ENCODE measurements around the gene ZNF425.
"Not testable (repeated sequence)": the region's sequence is repeated elsewhere in the genome, so short reads cannot be mapped to it uniquely, and the experiment has no call there.

The ZNF425 gene

DNA sequence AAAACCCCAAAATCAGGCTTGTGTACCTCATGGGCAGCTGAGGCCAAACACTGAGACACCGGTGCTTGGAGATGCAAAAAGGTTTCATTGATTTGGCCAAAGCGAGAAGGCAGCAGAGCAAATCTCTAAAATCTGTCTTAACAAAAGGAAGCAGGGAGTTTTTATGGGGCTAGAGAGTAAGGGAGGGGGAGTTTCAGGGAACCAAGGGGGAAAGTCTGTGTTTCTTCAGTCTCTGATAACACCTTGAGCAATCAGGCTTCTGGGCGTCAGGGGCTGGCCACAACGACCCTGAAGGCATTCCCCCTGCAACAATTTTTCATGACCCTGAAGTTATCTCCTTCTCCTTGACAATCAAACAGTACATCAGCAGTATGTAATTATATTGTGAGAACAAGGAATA lies 32.9 kb downstream of the ZNF425 start:
- Histone ChIP-seq H3K27me3 (ENCODE audit: insufficient read depth, poor library complexity, severe bottlenecking) (no peaks in the 10 kb centered on the region), H3K4me3 (replicated peaks; ENCODE audit: insufficient read depth, low read length) (no peak overlapping the region), H3K27ac (replicated peaks) (no peak overlapping the region)
- DNase-seq (ENCODE audit: low read depth in 1 of 2, low spot score in 1 of 2) = no peak
- TF ChIP-seq, protein P1, sequence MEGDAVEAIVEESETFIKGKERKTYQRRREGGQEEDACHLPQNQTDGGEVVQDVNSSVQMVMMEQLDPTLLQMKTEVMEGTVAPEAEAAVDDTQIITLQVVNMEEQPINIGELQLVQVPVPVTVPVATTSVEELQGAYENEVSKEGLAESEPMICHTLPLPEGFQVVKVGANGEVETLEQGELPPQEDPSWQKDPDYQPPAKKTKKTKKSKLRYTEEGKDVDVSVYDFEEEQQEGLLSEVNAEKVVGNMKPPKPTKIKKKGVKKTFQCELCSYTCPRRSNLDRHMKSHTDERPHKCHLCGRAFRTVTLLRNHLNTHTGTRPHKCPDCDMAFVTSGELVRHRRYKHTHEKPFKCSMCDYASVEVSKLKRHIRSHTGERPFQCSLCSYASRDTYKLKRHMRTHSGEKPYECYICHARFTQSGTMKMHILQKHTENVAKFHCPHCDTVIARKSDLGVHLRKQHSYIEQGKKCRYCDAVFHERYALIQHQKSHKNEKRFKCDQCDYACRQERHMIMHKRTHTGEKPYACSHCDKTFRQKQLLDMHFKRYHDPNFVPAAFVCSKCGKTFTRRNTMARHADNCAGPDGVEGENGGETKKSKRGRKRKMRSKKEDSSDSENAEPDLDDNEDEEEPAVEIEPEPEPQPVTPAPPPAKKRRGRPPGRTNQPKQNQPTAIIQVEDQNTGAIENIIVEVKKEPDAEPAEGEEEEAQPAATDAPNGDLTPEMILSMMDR (IDR thresholded peaks at IDR 0.05; ENCODE audit: insufficient read depth, low read length) = no peak
- TF ChIP-seq GABPA (IDR thresholded peaks at IDR 0.05; ENCODE audit: low read depth) (no peak), POLR2AphosphoS5 (IDR thresholded peaks at IDR 0.05; ENCODE audit: low read depth) (no peak), SPI1 (IDR thresholded peaks at IDR 0.05; ENCODE audit: borderline replicate concordance, low read depth) (no peak)
- TF ChIP-seq, protein P2, sequence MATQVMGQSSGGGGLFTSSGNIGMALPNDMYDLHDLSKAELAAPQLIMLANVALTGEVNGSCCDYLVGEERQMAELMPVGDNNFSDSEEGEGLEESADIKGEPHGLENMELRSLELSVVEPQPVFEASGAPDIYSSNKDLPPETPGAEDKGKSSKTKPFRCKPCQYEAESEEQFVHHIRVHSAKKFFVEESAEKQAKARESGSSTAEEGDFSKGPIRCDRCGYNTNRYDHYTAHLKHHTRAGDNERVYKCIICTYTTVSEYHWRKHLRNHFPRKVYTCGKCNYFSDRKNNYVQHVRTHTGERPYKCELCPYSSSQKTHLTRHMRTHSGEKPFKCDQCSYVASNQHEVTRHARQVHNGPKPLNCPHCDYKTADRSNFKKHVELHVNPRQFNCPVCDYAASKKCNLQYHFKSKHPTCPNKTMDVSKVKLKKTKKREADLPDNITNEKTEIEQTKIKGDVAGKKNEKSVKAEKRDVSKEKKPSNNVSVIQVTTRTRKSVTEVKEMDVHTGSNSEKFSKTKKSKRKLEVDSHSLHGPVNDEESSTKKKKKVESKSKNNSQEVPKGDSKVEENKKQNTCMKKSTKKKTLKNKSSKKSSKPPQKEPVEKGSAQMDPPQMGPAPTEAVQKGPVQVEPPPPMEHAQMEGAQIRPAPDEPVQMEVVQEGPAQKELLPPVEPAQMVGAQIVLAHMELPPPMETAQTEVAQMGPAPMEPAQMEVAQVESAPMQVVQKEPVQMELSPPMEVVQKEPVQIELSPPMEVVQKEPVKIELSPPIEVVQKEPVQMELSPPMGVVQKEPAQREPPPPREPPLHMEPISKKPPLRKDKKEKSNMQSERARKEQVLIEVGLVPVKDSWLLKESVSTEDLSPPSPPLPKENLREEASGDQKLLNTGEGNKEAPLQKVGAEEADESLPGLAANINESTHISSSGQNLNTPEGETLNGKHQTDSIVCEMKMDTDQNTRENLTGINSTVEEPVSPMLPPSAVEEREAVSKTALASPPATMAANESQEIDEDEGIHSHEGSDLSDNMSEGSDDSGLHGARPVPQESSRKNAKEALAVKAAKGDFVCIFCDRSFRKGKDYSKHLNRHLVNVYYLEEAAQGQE (IDR thresholded peaks at IDR 0.05; ENCODE audit: insufficient replicate concordance, low read depth) = no peak

DNA sequence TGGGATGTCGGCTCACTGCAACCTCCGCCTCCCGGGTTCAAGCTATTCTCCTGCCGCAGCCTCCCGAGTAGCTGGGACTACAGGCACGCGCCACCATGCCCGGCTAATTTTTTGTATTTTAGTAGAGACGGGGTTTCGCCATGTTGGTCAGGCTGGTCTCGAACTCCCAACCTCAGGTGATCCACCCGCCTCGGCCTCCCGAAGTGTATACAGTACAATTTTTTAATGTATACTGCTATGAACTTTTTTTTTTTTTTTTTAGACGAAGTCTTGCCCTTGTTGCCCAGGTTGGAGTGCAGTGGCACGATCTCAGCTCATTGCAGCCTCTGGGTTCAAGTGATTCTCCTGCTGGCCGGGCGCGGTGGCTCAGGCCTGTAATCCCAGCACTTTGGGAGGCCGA lies 33.9 kb downstream of the ZNF425 start:
- H3K27me3 ChIP-seq (ENCODE audit: insufficient read depth, poor library complexity, severe bottlenecking); H3K4me3 ChIP-seq (replicated peaks; ENCODE audit: insufficient read depth, low read length); H3K27ac ChIP-seq (replicated peaks); DNase-seq (ENCODE audit: low read depth in 1 of 2, low spot score in 1 of 2): not testable (repeated sequence)

DNA sequence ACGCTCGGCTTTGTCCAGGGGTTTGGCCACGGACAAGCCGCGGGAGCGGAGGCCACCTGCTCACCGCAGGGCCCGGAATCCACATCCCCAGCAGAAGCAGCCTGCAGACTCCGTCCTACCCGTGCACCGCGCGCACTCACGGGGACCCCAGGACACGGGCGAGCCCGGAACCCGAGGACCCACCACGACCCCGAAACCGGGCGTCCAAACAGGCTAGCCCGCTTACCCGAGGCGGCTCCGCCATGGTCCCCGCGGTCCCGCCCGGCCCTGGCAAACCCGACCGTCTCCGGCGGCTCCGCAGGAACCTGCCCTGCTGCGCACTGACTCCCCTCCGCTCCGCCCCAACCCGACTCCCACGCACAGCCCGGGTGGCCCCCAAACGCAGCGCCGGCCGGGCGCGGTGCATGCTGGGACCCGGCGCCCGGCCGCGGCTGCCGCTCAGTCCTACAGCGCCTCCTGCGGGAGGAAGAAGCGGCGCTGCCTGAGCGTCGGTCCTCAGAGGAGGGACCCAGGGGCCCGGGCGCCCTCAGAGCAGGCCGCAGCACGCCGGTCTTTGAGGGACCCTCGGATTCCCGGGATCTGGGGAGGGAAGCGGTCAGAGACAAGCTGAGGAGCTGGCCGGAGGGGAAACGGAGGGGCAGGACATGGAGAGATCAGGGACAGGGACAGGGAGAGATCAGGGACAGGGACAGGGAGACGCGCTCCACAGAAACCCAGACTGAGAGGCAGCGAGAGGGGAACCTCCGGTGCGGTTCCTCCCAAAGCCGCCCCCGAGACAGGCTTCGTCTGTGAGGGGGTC lies 35.5 kb downstream of the ZNF425 start, which contains the start of gene ZNF786:
Gene ZNF786 (minus strand): TSS at position 322 of the 799 bp plus-strand sequence. CDS start 78 bp downstream, at position 244.
- peak; percentile 84 to 86 for DNase-seq (ENCODE audit: low read depth in 1 of 2, low spot score in 1 of 2)
- no peaks in the 10 kb centered on the region for H3K27me3 ChIP-seq (ENCODE audit: insufficient read depth, poor library complexity, severe bottlenecking)
- TF ChIP-seq SPI1 (IDR thresholded peaks at IDR 0.05; ENCODE audit: borderline replicate concordance, low read depth) = no peak
- TF ChIP-seq, protein P2 (IDR thresholded peaks at IDR 0.05; ENCODE audit: insufficient replicate concordance, low read depth) = peak; percentile 7
- TF ChIP-seq, protein P1 (IDR thresholded peaks at IDR 0.05; ENCODE audit: insufficient read depth, low read length) = peak; percentile 49
- TF ChIP-seq POLR2AphosphoS5 (IDR thresholded peaks at IDR 0.05; ENCODE audit: low read depth) = peak; percentile 83
- TF ChIP-seq GABPA (IDR thresholded peaks at IDR 0.05; ENCODE audit: low read depth) = no peak
- peak within 1 kb of the TSS; percentile 99 for H3K4me3 ChIP-seq (replicated peaks; ENCODE audit: insufficient read depth, low read length)
- peak within 1 kb of the TSS; percentile 97 for H3K27ac ChIP-seq (replicated peaks)

DNA sequence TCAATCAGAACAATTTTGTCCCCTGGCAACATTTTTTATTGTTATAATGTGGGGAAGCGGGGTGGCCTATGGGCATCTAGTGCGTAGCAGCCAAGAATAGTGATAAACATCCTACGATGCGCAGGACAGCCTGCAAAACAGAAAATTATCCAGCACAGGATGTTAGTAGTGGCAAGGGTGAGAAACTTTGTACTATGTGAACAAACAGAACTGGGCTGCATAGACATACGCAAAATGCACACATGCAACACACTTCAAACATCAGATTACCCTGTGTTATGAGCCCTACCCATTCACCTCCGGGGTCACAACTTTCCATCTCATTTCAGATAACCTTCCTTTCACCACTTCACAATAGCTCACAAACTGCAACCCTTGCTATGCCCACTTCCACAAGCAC lies 38.7 kb downstream of the ZNF425 start:
- no peaks in the 10 kb centered on the region for H3K27me3 ChIP-seq (ENCODE audit: insufficient read depth, poor library complexity, severe bottlenecking)
- H3K4me3 ChIP-seq (replicated peaks; ENCODE audit: insufficient read depth, low read length) = no peak overlapping the region
- TF ChIP-seq, protein P2 (IDR thresholded peaks at IDR 0.05; ENCODE audit: insufficient replicate concordance, low read depth) = no peak
- TF ChIP-seq GABPA (IDR thresholded peaks at IDR 0.05; ENCODE audit: low read depth) = no peak
- TF ChIP-seq, protein P1 (IDR thresholded peaks at IDR 0.05; ENCODE audit: insufficient read depth, low read length) = no peak
- no peak for TF ChIP-seq SPI1 (IDR thresholded peaks at IDR 0.05; ENCODE audit: borderline replicate concordance, low read depth)
- TF ChIP-seq POLR2AphosphoS5 (IDR thresholded peaks at IDR 0.05; ENCODE audit: low read depth) = no peak
- no peak overlapping the region for H3K27ac ChIP-seq (replicated peaks)
- DNase-seq (ENCODE audit: low read depth in 1 of 2, low spot score in 1 of 2) = no peak
